Uterus (tissue), 4 donors: ENCODE measurements around the gene TYW1. TPM values are rescaled to one million over a fixed set of nuclear protein-coding genes. Genes with fewer than 3 reads are reported as not detected.
"Not testable (repeated sequence)": the region's sequence is repeated elsewhere in the genome, so short reads cannot be mapped to it uniquely, and the experiment has no call there.

Experiments used
- DNase-seq, 2 donors: peaks; one replicate each; pipeline ENCODE4 v3.0.0-alpha.2; 2019 to 2020
- H3K27ac ChIP-seq, 2 donors: fragments of 200-600 bp; sonication (generic); 1 replicate in 1 of 2; 2 replicates in 1 of 2; pipeline ENCODE4 v1.5.1; 2016 to 2018
- H3K27me3 ChIP-seq, 2 donors: fragments of 200-600 bp; sonication (generic); one replicate each; pipeline ENCODE4 v1.5.1; 2018 to 2019; ENCODE audit warnings: control low read depth in 1 of 2
- H3K36me3 ChIP-seq, 2 donors: fragments of 200-600 bp; sonication (generic); one replicate each; pipeline ENCODE4 v1.5.1; 2019; ENCODE audit warnings: control low read depth in 1 of 2
- H3K4me1 ChIP-seq, 2 donors: fragments of 200-600 bp; sonication (generic); one replicate each; pipeline ENCODE4 v1.5.1; 2018 to 2019; ENCODE audit warnings: control low read depth in 1 of 2
- H3K4me3 ChIP-seq, 2 donors: fragments of 200-600 bp; sonication (generic); 1 replicate in 1 of 2; 2 replicates in 1 of 2; pipeline ENCODE4 v1.5.1; 2018 to 2019; ENCODE audit warnings: mild to moderate bottlenecking in 1 of 2
- H3K9me3 ChIP-seq, 2 donors: fragments of 200-600 bp; sonication (generic); one replicate each; pipeline ENCODE4 v1.5.1; 2019; ENCODE audit warnings: control low read depth in 1 of 2
- CTCF ChIP-seq, 4 experiments: fragments of 200-600 bp in 2 of 4; fragments of 450-650 bp in 2 of 4; sonication (generic) in 2 of 4; IDR thresholded peaks; one replicate each; pipeline ENCODE4 v1.5.1; 2016 to 2019; ENCODE audit warnings: antibody characterized with exemption in 4 of 4, mild to moderate bottlenecking in 2 of 4, moderate library complexity in 1 of 4
- POLR2A ChIP-seq, 2 donors: fragments of 450-650 bp; IDR thresholded peaks; one replicate each; pipeline ENCODE4 v1.6.1; 2016; ENCODE audit warnings: antibody characterized with exemption in 2 of 2, mild to moderate bottlenecking in 1 of 2, moderate library complexity in 1 of 2
- intact Hi-C: fragments of 100-400 bp; cut with DNase I; formaldehyde crosslinking; loops from one replicate; pipeline ENCODE4 v1.15.1; 2023; ENCODE audit warnings: low total_unique reads
- total RNA-seq, 4 donors: library from RNA; depleted of rRNA in 3 of 4; stranded (reverse); fragments of >200 nt in 3 of 4; gene quantifications; one replicate each; pipeline versions ENCODE4 v1.1.0 to v1.2.4, GENCODE V29; 2014 to 2023
- donor health status: DM: yes; HTN: yes; CAD: no.

Gene TYW1
- total RNA-seq, 4 donors from 2014 or later = 28.1 to 57.9 (median 36.4) TPM

GRCh38 chr7:67018940-67019339 is 22.3 kb downstream of the TYW1 start:
- H3K27ac ChIP-seq = no peak overlapping the region
- no peak for DNase-seq
- H3K4me1 ChIP-seq = no peaks in the 10 kb centered on the region
- TF ChIP-seq CTCF (IDR thresholded peaks at IDR 0.05) = no peak
- no peak for TF ChIP-seq POLR2A (IDR thresholded peaks at IDR 0.05)
- H3K4me3 ChIP-seq = no peak overlapping the region
- no peaks in the 10 kb centered on the region for H3K9me3 ChIP-seq
- no peaks in the 10 kb centered on the region for H3K36me3 ChIP-seq
- H3K27me3 ChIP-seq = no peaks in the 10 kb centered on the region
- intact Hi-C loops = no loop called here

- H3K36me3 ChIP-seq = no peaks in the 10 kb centered on the region
- no peak for DNase-seq
Measured at GRCh38 chr7:67019562-67020390, 23.1 kb downstream of the TYW1 start.

GRCh38 chr7:67021260-67021659 is 24.6 kb downstream of the TYW1 start:
- Histone ChIP-seq H3K9me3 (no peaks in the 10 kb centered on the region), H3K36me3 (no peaks in the 10 kb centered on the region), H3K4me3 (no peak overlapping the region), H3K27me3 (no peaks in the 10 kb centered on the region), H3K27ac (no peak overlapping the region), H3K4me1 (no peaks in the 10 kb centered on the region)
- no peak for DNase-seq
- intact Hi-C loops = no loop called here
- TF ChIP-seq POLR2A (IDR thresholded peaks at IDR 0.05) (no peak), CTCF (IDR thresholded peaks at IDR 0.05) (no peak)

More at GRCh38 chr7:67019562-67020390, 23.1 kb downstream of the TYW1 start:
- Histone ChIP-seq H3K27me3 (no peaks in the 10 kb centered on the region), H3K4me1 (no peaks in the 10 kb centered on the region), H3K27ac (no peak overlapping the region), H3K9me3 (no peaks in the 10 kb centered on the region), H3K4me3 (no peak overlapping the region)
- TF ChIP-seq POLR2A (IDR thresholded peaks at IDR 0.05) (no peak), CTCF (IDR thresholded peaks at IDR 0.05) (no peak)
- intact Hi-C loops = no loop called here

- no peaks in the 10 kb centered on the region for H3K9me3 ChIP-seq
- H3K27me3 ChIP-seq = no peaks in the 10 kb centered on the region
- intact Hi-C loops = no loop called here
- H3K27ac ChIP-seq = no peak overlapping the region
- no peaks in the 10 kb centered on the region for H3K36me3 ChIP-seq
- no peak for TF ChIP-seq POLR2A (IDR thresholded peaks at IDR 0.05)
- TF ChIP-seq CTCF (IDR thresholded peaks at IDR 0.05) = no peak
- H3K4me3 ChIP-seq = no peak overlapping the region
- no peaks in the 10 kb centered on the region for H3K4me1 ChIP-seq
- DNase-seq = no peak
Measured at GRCh38 chr7:67022511-67022910, 25.9 kb downstream of the TYW1 start.

- H3K4me3 ChIP-seq, intact Hi-C loops, H3K4me1 ChIP-seq, H3K27me3 ChIP-seq, H3K9me3 ChIP-seq, H3K36me3 ChIP-seq, DNase-seq, H3K27ac ChIP-seq: not testable (repeated sequence)
Measured at GRCh38 chr7:67025459-67025858, 28.8 kb downstream of the TYW1 start.

GRCh38 chr7:67031685-67032084 is 35.1 kb downstream of the TYW1 start:
- H3K4me1 ChIP-seq, H3K36me3 ChIP-seq, intact Hi-C loops, H3K27ac ChIP-seq, H3K9me3 ChIP-seq, H3K27me3 ChIP-seq, H3K4me3 ChIP-seq, DNase-seq: not testable (repeated sequence)
